Natural killer cell (primary cell): ENCODE data around the gene ATP6V0B. TPM values are rescaled to one million over a fixed set of nuclear protein-coding genes. Genes with fewer than 3 reads are reported as not detected.

Experiments used
- ATAC-seq, 3 donors: fragments of 150-1000 bp in 2 of 3; fragments of 200-7000 bp in 1 of 3; cut with Tn5 transposase; 1 replicate in 1 of 3; 2 replicates in 2 of 3; pipeline ENCODE4 v1.10.0; 2021; ENCODE audit warnings: mild to moderate bottlenecking in 2 of 3, moderate library complexity in 2 of 3
- DNase-seq, 2 donors: peaks; one replicate each; pipeline versions ENCODE4 v3.0.0 to v3.0.0-alpha.2; 2013 to 2021; ENCODE audit warnings: mixed read lengths in 1 of 2
- H3K27ac ChIP-seq: one replicate; pipeline ENCODE4 v1.5.1; 2013; ENCODE audit warnings: mild to moderate bottlenecking, low read length
- H3K27me3 ChIP-seq: one replicate; pipeline ENCODE4 v1.6.1; 2013; ENCODE audit warnings: low read length; ENCODE audit not compliant: control insufficient read depth, insufficient read depth
- H3K36me3 ChIP-seq: one replicate; pipeline ENCODE4 v1.6.1; 2013; ENCODE audit warnings: low read length; ENCODE audit not compliant: control insufficient read depth, insufficient read depth
- H3K4me1 ChIP-seq: one replicate; pipeline ENCODE4 v1.6.1; 2013; ENCODE audit warnings: low read length; ENCODE audit not compliant: control insufficient read depth, insufficient read depth
- H3K4me3 ChIP-seq: one replicate; pipeline ENCODE4 v1.5.1; 2013; ENCODE audit warnings: low read length
- H3K9me3 ChIP-seq: one replicate; pipeline ENCODE4 v1.6.1; 2013; ENCODE audit warnings: low read length; ENCODE audit not compliant: control insufficient read depth, insufficient read depth
- H3K27ac Mint-ChIP-seq, 2 donors: one replicate each; pipeline ENCODE4 v1.8.0; 2022; ENCODE audit warnings: mild to moderate bottlenecking in 2 of 2, mixed read lengths in 2 of 2, moderate library complexity in 1 of 2
- H3K27me3 Mint-ChIP-seq, 2 donors: one replicate each; pipeline ENCODE4 v1.8.0; 2022; ENCODE audit warnings: low read depth in 2 of 2, mixed read lengths in 2 of 2
- H3K36me3 Mint-ChIP-seq: one replicate; pipeline ENCODE4 v1.8.0; 2022; ENCODE audit warnings: mixed read lengths
- H3K4me1 Mint-ChIP-seq, 2 donors: one replicate each; pipeline ENCODE4 v1.8.0; 2022; ENCODE audit warnings: mixed read lengths in 2 of 2
- H3K4me3 Mint-ChIP-seq: one replicate; pipeline ENCODE4 v1.8.0; 2022; ENCODE audit warnings: mild to moderate bottlenecking, moderate library complexity, mixed read lengths
- H3K9me3 Mint-ChIP-seq, 2 donors: one replicate each; pipeline ENCODE4 v1.8.0; 2022; ENCODE audit warnings: mixed read lengths in 2 of 2
- WGBS: methylation state at CpG from one replicate; pipeline ENCODE4 v1.1.7; 2013; ENCODE audit warnings: missing lambda C conversion rate; ENCODE audit not compliant: insufficient coverage; 5-methylcytosine and 5-hydroxymethylcytosine counted together
- intact Hi-C: fragments of 100-400 bp; cut with micrococcal nuclease; formaldehyde crosslinking; loops from one replicate; pipeline ENCODE4 v1.14.2; 2022
- total RNA-seq, 4 donors: library from RNA; stranded (reverse); fragments of 120-200 nt in 1 of 4; gene quantifications; one replicate each; pipeline versions ENCODE4 v1.2.3 to v1.2.4, GENCODE V29; 2013 to 2022
- TF ChIP-seq, protein P1 (sequence below): fragments of 200-600 bp; IDR thresholded peaks from one replicate; pipeline ENCODE4 v1.8.0; 2022; ENCODE audit warnings: antibody characterized with exemption

Gene ATP6V0B
- total RNA-seq, 3 donors from 2014 or later (not counting 1 experiment from before 2014, with no cell fraction given), result 76.3 to 115 (median 113) TPM

GRCh38 chr1:43957407-43958040, 17.2 kb upstream of the ATP6V0B start:
- intact Hi-C loops, result no loop called here
- H3K27me3 ChIP-seq, result no peaks in the 10 kb centered on the region
- TF ChIP-seq, protein P1, sequence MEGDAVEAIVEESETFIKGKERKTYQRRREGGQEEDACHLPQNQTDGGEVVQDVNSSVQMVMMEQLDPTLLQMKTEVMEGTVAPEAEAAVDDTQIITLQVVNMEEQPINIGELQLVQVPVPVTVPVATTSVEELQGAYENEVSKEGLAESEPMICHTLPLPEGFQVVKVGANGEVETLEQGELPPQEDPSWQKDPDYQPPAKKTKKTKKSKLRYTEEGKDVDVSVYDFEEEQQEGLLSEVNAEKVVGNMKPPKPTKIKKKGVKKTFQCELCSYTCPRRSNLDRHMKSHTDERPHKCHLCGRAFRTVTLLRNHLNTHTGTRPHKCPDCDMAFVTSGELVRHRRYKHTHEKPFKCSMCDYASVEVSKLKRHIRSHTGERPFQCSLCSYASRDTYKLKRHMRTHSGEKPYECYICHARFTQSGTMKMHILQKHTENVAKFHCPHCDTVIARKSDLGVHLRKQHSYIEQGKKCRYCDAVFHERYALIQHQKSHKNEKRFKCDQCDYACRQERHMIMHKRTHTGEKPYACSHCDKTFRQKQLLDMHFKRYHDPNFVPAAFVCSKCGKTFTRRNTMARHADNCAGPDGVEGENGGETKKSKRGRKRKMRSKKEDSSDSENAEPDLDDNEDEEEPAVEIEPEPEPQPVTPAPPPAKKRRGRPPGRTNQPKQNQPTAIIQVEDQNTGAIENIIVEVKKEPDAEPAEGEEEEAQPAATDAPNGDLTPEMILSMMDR, result no peak
- H3K4me3 ChIP-seq, result no peak overlapping the region
- no peaks in the 10 kb centered on the region for H3K9me3 ChIP-seq
- no peak for ATAC-seq
- no peak overlapping the region for H3K27ac Mint-ChIP-seq
- H3K4me1 ChIP-seq, result no peaks in the 10 kb centered on the region
- H3K9me3 Mint-ChIP-seq, result no peaks in the 10 kb centered on the region
- peaks cover 0 to 6% of the 10 kb centered on the region in 2 donors for H3K4me1 Mint-ChIP-seq
- no peak overlapping the region for H3K4me3 Mint-ChIP-seq
- no peak overlapping the region for H3K27ac ChIP-seq
- DNase-seq, result no peak
- WGBS, result 94% methylated on average over 7 of the region's 7 CpGs
- H3K36me3 ChIP-seq, result peaks cover 29% of the 10 kb centered on the region
- no peaks in the 10 kb centered on the region for H3K36me3 Mint-ChIP-seq
- H3K27me3 Mint-ChIP-seq, result no peaks in the 10 kb centered on the region

- DNase-seq (no peak), ATAC-seq (no peak)
- Histone ChIP-seq H3K36me3 (peaks cover 31% of the 10 kb centered on the region), H3K4me3 (no peak overlapping the region), H3K9me3 (no peaks in the 10 kb centered on the region), H3K4me1 (no peaks in the 10 kb centered on the region), H3K27me3 (no peaks in the 10 kb centered on the region), H3K27ac (no peak overlapping the region)
- H3K9me3 Mint-ChIP-seq, result no peaks in the 10 kb centered on the region
- WGBS, result 96% methylated on average over 8 of the region's 9 CpGs
- no peak overlapping the region for H3K4me3 Mint-ChIP-seq
- peaks cover 0 to 6% of the 10 kb centered on the region in 2 donors for H3K4me1 Mint-ChIP-seq
- H3K36me3 Mint-ChIP-seq, result no peaks in the 10 kb centered on the region
- no peak overlapping the region for H3K27ac Mint-ChIP-seq
- H3K27me3 Mint-ChIP-seq, result no peaks in the 10 kb centered on the region
- intact Hi-C loops, result no loop called here
- TF ChIP-seq, protein P1, result no peak
These were observed 16.2 kb upstream of the ATP6V0B start for GRCh38 chr1:43958351-43959255.

GRCh38 chr1:43960798-43961197, 14.0 kb upstream of the ATP6V0B start:
- no peak overlapping the region for H3K27ac Mint-ChIP-seq
- no peaks in the 10 kb centered on the region for H3K4me1 Mint-ChIP-seq
- no peaks in the 10 kb centered on the region for H3K4me1 ChIP-seq
- H3K4me3 ChIP-seq, result no peak overlapping the region
- intact Hi-C loops, result no loop called here
- H3K36me3 Mint-ChIP-seq, result no peaks in the 10 kb centered on the region
- H3K36me3 ChIP-seq, result peaks cover 31% of the 10 kb centered on the region
- 95% methylated on average over 8 of the region's 8 CpGs for WGBS
- no peak overlapping the region for H3K4me3 Mint-ChIP-seq
- DNase-seq (no peak), ATAC-seq (no peak)
- no peaks in the 10 kb centered on the region for H3K27me3 Mint-ChIP-seq
- H3K9me3 Mint-ChIP-seq, result no peaks in the 10 kb centered on the region
- no peaks in the 10 kb centered on the region for H3K9me3 ChIP-seq
- no peaks in the 10 kb centered on the region for H3K27me3 ChIP-seq
- TF ChIP-seq, protein P1, result no peak
- no peak overlapping the region for H3K27ac ChIP-seq
